ENCODE data around the gene TCFL5.

The TCFL5 gene

GRCh38 chr20:62861726-62862336 lies at the start of gene TCFL5:
Gene TCFL5, minus strand, starts transcription at chr20:62861822. Its CDS starts 152 bp downstream, at chr20:62861670.
- in situ Hi-C loops (cut with MboI; ENCODE audit: low sequenced_read_pairs) = no loop called here

- in situ Hi-C loops (cut with MboI; ENCODE audit: low sequenced_read_pairs) = no loop called here
Measured at GRCh38 chr20:62910777-62911497, 49.3 kb upstream of the TCFL5 start.

- in situ Hi-C loops (cut with MboI; ENCODE audit: low sequenced_read_pairs) = no loop called here
Measured at GRCh38 chr20:62910217-62910766, 48.7 kb upstream of the TCFL5 start.

- in situ Hi-C loops (cut with MboI; ENCODE audit: low sequenced_read_pairs) = no loop called here
Measured at GRCh38 chr20:62908971-62909791, 47.6 kb upstream of the TCFL5 start.

- in situ Hi-C loops (cut with MboI; ENCODE audit: low sequenced_read_pairs) = no loop called here
Measured at GRCh38 chr20:62907384-62908317, 46.0 kb upstream of the TCFL5 start.

GRCh38 chr20:62906647-62907375 lies 45.2 kb upstream of the TCFL5 start:
- in situ Hi-C loops (cut with MboI; ENCODE audit: low sequenced_read_pairs) = no loop called here

- in situ Hi-C loops (cut with MboI; ENCODE audit: low sequenced_read_pairs) = no loop called here
Measured at GRCh38 chr20:62906209-62906608, 44.6 kb upstream of the TCFL5 start.

GRCh38 chr20:62905536-62906117 lies 44.0 kb upstream of the TCFL5 start:
- in situ Hi-C loops (cut with MboI; ENCODE audit: low sequenced_read_pairs) = no loop called here

- in situ Hi-C loops (cut with MboI; ENCODE audit: low sequenced_read_pairs) = no loop called here
Measured at GRCh38 chr20:62902926-62903615, 41.4 kb upstream of the TCFL5 start.

- in situ Hi-C loops (cut with MboI; ENCODE audit: low sequenced_read_pairs) = no loop called here
Measured at GRCh38 chr20:62901891-62902290, 40.3 kb upstream of the TCFL5 start.

- in situ Hi-C loops (cut with MboI; ENCODE audit: low sequenced_read_pairs) = no loop called here
Measured at GRCh38 chr20:62900692-62901584, 39.3 kb upstream of the TCFL5 start.

- in situ Hi-C loops (cut with MboI; ENCODE audit: low sequenced_read_pairs) = no loop called here
Measured at GRCh38 chr20:62900052-62900691, 38.5 kb upstream of the TCFL5 start.

- in situ Hi-C loops (cut with MboI; ENCODE audit: low sequenced_read_pairs) = no loop called here
Measured at GRCh38 chr20:62899633-62900051, 38.0 kb upstream of the TCFL5 start.

- in situ Hi-C loops (cut with MboI; ENCODE audit: low sequenced_read_pairs) = no loop called here
Measured at GRCh38 chr20:62898970-62899632, 37.5 kb upstream of the TCFL5 start.

GRCh38 chr20:62898093-62898964 lies 36.7 kb upstream of the TCFL5 start:
- in situ Hi-C loops (cut with MboI; ENCODE audit: low sequenced_read_pairs) = no loop called here

- in situ Hi-C loops (cut with MboI; ENCODE audit: low sequenced_read_pairs) = no loop called here
Measured at GRCh38 chr20:62897666-62898065, 36.0 kb upstream of the TCFL5 start.
